GM21723 (cell line): Measurements from ENCODE around the gene KIF5C.

Experiments used
- ATAC-seq: cut with Tn5 transposase; IDR thresholded peaks from one replicate; pipeline ENCODE4 v1.9.1; 2021; ENCODE audit warnings: mild to moderate bottlenecking, moderate library complexity; ENCODE audit not compliant: unreplicated experiment

The KIF5C gene

GRCh38 chr2:149009576-149010461, 134.8 kb downstream of the KIF5C start:
- ATAC-seq = no peak

DNA sequence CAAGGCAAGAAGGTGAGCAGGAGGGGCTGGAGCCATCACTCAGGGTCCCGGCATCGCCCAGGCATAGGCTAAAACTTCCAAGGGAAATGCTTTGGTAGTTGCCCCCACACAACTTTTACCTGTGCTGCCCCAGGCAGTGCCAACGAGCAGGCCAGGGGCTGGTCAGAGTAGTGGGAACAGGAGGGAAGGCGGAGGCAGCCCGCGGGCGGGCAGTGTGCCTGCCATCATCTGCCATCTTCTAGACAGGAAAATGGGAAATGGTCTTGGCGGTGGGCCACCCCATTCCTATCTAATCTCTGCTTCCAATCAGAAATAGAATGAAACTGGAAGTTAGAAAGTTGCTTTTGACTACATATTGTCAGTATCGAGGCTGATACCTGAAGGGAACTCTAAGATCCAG, 137.5 kb downstream of the KIF5C start:
- no peak for ATAC-seq

DNA sequence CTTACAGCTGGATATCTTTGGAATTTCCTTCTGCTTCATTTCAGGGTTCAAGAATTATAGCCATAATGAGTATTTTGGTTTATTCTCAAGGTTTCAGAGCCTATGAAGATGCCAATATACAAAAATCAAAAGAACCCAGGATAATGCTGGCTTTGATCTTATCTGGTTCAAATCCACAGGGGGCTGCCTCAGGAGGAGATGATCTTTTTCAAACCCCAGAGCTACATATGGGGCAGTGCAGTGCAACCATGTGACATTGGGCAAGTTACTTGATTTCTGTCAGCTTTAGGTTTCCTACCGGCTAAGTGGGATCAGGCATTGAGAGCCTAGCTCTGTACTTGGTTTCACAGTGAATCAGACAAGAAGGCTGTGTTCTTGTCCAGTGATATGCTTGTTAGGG, 140.5 kb downstream of the KIF5C start:
- ATAC-seq = no peak

DNA sequence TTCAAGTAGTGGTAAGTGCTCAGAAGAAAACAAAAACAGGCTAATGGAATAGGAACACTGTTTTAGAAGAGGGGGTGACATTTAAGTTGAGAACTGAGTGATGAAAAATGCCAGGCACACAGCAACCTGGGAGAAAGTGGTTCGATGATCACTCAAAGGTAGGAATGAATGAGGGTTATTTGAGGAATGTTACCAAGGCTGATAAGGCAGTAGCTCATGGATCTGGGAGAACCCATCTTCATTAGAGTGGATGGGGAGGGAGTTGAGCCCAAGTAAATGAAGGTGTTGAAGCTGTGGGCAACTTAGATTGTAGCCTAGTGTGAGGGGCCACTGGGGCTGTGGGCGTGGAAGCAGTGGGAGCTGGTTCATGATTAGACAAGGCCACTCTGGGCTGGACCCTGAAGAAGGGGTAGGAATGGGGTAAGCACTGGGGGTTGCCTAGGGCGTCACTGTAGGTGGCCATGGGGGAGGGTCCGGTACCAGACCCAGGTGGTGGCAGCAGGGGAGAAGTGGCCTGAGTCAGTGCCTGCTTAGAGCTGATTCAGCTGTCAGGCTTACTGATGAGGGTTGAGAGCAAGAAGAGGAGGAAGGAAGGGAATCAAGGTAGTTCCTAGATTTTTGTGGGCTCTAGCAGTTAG, 141.0 kb downstream of the KIF5C start:
- ATAC-seq = no peak

- ATAC-seq = no peak
Measured at GRCh38 chr2:149017116-149017985, 142.3 kb downstream of the KIF5C start.

GRCh38 chr2:149018981-149019380, 144.0 kb downstream of the KIF5C start:
- no peak for ATAC-seq

DNA sequence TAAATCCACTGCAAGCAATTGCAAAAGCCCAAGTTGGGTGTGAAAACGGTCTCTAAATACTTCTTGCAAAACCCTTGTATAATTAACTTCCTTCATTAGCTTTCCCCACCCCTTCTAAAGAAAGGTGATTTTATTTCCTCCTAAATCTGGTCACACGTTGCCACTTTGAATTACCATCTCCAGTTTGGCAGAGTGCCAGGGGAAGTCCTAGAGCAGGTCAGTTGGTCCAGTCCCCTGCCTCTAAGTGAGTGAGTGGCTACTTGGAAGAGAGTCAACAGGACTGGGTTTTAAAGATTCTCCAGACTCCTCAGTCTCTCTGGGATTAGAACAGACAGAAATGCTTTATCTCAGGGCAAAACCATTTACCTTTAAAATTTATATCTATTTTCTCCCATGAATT, 144.7 kb downstream of the KIF5C start:
- ATAC-seq = no peak

DNA sequence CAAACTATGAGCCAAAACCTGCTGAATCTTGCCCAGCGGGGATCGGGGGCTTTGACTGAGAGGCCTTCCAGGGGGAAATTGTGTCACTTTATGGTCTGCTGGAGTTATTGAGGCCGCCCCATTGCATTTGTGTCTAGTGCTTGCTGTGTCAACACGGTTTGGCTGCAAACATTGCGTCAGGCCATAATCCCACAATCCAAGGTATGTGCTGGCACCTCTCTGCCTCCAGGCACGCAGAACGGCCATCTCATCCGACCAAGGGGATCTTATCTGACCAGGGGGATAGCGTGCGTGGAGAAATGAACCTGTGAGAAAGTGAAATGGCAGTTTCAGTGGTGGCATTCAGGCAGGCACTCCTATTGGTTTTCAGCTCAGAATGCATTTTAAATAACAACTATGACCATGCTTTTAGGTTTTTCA, 145.4 kb downstream of the KIF5C start:
- ATAC-seq = peak; percentile 37

- peak; percentile 79 for ATAC-seq
Measured at GRCh38 chr2:149021271-149021719, 146.3 kb downstream of the KIF5C start.

- ATAC-seq = peak; percentile 72
Measured at GRCh38 chr2:149021761-149022160, 146.7 kb downstream of the KIF5C start.

DNA sequence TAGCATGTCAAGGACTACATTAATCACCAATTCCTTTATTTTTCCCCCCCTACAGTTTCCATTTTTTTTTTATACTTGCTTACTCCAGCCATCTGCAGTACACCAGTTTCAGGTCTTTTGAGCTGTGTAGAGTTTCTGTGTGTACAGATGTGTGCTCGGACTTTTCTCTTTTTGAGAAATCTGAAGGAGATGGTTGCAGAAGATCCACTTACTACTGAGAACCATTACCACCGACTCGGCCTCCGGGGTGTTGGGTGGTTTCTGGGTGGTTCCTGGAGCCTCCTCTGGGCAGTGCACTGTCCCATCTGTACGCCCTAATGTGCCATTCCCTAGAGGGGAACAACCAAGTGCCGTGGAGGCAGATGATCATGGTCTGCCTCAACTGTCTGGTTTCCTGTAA, 148.1 kb downstream of the KIF5C start:
- no peak for ATAC-seq

GRCh38 chr2:149027590-149028250, 152.7 kb downstream of the KIF5C start:
- no peak for ATAC-seq

DNA sequence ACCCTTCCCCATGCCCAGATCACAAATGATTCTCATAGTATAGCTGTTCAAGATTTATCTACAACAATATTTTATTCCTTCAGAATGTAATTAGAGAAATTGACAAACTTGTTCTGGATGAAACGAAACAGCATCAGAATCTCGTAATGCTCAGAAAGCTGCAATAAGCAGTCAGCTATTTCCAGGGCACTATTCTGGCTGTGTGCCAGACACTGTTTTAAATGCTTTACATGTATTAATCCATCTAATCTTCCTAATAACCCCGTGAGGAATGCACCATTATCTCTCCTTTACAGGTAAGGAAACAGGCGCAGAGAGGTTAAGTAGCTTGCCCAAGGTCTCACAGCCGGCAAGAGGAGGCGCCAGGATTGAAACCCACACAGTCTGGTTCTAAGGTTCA, 153.3 kb downstream of the KIF5C start:
- ATAC-seq = no peak

DNA sequence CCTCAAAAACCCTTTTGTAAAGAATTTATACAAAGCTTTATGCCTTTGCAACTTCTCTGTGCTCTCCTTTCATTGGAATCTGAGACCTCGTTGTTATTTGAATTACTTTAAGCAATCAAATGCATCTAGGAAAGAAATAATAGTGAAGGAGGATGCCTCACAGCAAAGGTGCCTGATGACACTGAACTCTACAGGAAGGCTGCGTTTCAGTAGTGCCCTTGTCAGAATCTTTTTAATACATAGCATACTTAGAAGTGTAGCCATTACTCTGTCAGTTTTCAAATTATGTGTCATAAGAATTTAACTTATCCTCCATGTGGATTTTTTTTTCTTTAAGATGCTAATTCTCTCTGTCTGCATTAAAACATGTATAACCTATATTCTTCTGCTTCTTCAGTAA, 153.9 kb downstream of the KIF5C start:
- no peak for ATAC-seq

DNA sequence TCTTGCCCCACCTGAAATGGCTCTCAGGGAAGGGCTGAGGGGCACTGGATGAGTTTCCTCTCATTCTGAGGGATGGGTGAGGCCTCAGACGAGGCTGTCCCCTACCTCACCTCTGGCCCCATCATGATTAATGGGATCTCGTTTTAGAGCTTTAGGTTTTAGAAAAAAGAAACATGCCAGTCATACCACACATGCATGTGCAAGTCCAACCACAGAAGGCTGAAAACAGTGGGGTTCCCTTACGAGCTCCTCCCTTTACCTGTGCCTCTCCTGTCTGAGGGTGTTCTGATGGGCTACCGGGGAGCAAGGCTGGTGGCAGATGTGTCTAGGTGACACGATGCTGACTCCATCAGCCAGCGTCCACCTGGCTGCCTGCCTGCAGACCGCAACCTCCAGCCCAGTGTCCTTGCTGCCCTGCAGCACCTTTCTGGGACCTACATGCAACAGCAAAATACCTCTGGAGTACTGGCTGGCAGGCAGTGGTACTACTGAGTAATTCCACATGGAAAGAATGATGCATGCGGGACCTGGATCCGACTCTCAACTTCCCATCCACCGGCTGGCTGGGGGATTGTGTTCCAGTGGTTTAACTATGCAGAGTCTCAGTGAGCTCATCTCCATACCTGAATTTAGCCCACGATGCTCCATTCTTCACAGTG, 154.4 kb downstream of the KIF5C start:
- no peak for ATAC-seq

DNA sequence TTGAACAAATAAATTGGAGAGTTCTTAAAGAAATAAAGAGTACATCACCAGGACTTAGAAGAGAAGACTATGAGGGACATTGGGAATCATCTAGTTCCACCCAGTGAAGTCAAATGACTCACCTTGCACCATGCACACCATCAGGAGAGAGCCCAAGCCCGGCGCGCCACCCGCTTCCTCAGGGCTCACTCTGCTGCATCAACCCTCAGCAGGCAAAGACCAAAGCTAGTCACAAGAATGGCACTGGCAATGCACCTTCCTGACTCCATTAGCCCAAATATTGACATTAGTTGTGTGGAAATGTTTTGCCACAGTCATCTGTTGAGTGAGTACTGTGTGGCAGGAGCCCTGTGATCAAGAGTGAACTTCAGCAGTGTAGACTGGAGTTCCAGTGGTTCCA, 156.4 kb downstream of the KIF5C start:
- no peak for ATAC-seq

- no peak for ATAC-seq
Measured at GRCh38 chr2:149033716-149034115, 158.7 kb downstream of the KIF5C start.

DNA sequence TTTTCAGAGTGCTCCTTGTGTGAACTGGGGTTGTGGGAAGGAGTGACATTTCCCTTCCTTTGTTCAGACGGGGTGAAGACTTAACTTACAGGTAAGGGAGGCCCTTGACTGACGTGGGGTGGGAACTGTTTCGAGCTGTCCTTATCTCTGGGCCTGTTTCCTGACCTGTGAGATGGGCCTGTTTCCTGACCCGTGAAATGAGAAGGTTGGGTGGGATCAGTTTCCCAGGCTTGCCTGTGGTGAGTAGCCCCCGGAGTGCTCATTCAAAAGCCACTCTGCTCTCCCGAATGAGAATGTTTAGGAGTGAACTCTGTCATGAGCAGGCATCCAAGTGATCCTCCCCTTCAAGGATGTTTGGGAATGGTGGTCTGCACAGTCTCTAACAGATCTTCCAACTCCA, 159.4 kb downstream of the KIF5C start:
- ATAC-seq = no peak

DNA sequence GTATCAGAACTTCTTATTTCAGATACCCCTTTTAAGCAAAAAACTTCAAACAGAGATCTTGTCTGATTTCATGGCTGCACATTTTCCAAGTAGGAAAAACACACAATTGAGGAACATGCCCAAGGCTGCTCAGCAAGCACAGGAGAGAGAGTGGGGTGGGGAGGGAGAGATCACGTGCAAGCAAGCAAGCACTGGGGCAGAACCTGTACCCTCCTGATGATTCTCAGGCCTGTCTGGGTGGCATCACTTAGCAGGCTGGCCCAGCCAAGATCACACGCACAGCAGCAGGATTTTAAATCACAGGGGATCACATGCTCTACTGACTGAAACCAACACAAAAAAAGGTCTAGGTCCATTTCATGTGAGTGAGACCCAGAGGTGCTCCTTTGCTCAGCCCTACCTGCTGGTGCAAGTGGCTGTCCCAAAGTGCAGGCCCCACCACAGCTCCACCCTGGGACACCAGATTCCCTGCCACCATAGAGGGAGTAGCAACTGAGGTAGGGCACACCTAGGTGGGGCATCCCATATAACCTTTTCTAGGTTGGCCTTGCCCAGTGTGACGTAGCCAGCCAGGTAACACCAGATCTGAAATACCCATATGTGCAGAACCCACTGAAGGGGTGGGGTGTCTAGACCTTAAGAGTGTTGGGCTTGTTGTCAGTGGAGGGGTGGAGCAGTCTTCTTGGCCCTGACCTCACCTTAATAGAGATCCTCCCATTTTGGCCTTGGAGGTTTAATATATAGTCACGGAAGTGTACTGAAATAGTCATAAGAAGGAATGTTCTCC, 161.7 kb downstream of the KIF5C start:
- ATAC-seq = no peak

DNA sequence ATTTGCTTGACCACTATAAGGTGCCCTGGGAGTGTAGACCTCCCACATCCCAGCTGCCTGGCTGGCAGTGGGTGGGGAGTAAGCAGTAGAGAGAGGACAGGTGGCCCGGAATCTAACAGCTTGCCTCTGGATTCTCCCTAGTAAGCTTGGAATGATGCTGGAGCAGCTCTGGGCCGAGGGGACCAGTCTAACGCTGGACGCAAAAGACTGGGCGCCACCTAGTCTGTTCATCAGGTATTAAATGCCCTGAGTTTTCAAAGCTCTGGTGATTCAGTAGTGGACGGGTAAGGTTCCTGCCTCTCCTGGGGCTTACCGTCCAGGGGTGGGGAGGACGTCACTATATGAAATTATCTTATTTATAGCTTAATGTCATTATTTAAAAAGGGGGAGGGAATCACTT, 162.8 kb downstream of the KIF5C start:
- ATAC-seq = no peak
